ENCODE data around the gene STARD7.

Gene STARD7

GRCh38 chr2:96180521-96180920 is 28.1 kb downstream of the STARD7 start:
- no peak overlapping the region for H3K27ac ChIP-seq
- TF ChIP-seq CTCF (conservative IDR thresholded peaks at IDR 0.05) = no peak

GRCh38 chr2:96180002-96180401 is 28.6 kb downstream of the STARD7 start:
- no peak for TF ChIP-seq CTCF (conservative IDR thresholded peaks at IDR 0.05)

GRCh38 chr2:96176661-96177060 is 32.0 kb downstream of the STARD7 start:
- TF ChIP-seq CTCF (conservative IDR thresholded peaks at IDR 0.05) = no peak
- no peak overlapping the region for H3K27ac ChIP-seq

More at GRCh38 chr2:96180002-96180401, 28.6 kb downstream of the STARD7 start:
- no peak overlapping the region for H3K27ac ChIP-seq

- no peak overlapping the region for H3K27ac ChIP-seq
- no peak for TF ChIP-seq CTCF (conservative IDR thresholded peaks at IDR 0.05)
Observed at GRCh38 chr2:96175951-96176350, 32.7 kb downstream of the STARD7 start.

- H3K27ac ChIP-seq = peak overlapping the region; percentile 25; the same call in 1 of the 2 replicates
- TF ChIP-seq CTCF (conservative IDR thresholded peaks at IDR 0.05) = peak; percentile 96
Observed at GRCh38 chr2:96174251-96175144, 34.1 kb downstream of the STARD7 start.

GRCh38 chr2:96171831-96172230 is 36.8 kb downstream of the STARD7 start:
- TF ChIP-seq CTCF (conservative IDR thresholded peaks at IDR 0.05) = no peak
- no peak overlapping the region for H3K27ac ChIP-seq

- H3K27ac ChIP-seq = no peak overlapping the region
- TF ChIP-seq CTCF (conservative IDR thresholded peaks at IDR 0.05) = no peak
Observed at GRCh38 chr2:96170626-96171025, 38.0 kb downstream of the STARD7 start.
